ENCODE measurements around the gene DCTN5. TPM values are rescaled to one million over a fixed set of nuclear protein-coding genes. Genes with fewer than 3 reads are reported as not detected.
A peak's percentile ranks its signal among the peaks of the same experiment; 100 is the strongest.

Gene DCTN5
- total RNA-seq, 4 donors from 2014 or later = 22.9 to 34.4 (median 24.8) TPM

- Histone ChIP-seq H3K27ac (peak overlapping the region in 1 of 4 donors; percentile 9), H3K36me3 (peaks cover 0 to 47% of the 10 kb centered on the region in 2 donors), H3K4me1 (peaks cover 0 to 9% of the 10 kb centered on the region in 2 donors), H3K4me3 (no peak overlapping the region), H3K9me3 (no peaks in the 10 kb centered on the region), H3K27me3 (no peaks in the 10 kb centered on the region)
- intact Hi-C loops (cut with DNase I; ENCODE audit: low total_unique reads) = no loop called here
- TF ChIP-seq POLR2A (IDR thresholded peaks at IDR 0.05) = no peak
- DNase-seq (peak in 1 of 2 donors; percentile 41), ATAC-seq (peak in 1 of 2 donors; percentile 57)
- in situ Hi-C loops (cut with MboI; ENCODE audit: low sequenced_read_pairs in 4 of 4) = no loop called here
These were observed 50.4 kb downstream of the DCTN5 start for GRCh38 chr16:23691483-23692189.

GRCh38 chr16:23692190-23692837 lies 51.0 kb downstream of the DCTN5 start:
- H3K4me3 ChIP-seq = no peak overlapping the region

GRCh38 chr16:23694265-23694643 lies 53.0 kb downstream of the DCTN5 start:
- TF ChIP-seq, protein P1, sequence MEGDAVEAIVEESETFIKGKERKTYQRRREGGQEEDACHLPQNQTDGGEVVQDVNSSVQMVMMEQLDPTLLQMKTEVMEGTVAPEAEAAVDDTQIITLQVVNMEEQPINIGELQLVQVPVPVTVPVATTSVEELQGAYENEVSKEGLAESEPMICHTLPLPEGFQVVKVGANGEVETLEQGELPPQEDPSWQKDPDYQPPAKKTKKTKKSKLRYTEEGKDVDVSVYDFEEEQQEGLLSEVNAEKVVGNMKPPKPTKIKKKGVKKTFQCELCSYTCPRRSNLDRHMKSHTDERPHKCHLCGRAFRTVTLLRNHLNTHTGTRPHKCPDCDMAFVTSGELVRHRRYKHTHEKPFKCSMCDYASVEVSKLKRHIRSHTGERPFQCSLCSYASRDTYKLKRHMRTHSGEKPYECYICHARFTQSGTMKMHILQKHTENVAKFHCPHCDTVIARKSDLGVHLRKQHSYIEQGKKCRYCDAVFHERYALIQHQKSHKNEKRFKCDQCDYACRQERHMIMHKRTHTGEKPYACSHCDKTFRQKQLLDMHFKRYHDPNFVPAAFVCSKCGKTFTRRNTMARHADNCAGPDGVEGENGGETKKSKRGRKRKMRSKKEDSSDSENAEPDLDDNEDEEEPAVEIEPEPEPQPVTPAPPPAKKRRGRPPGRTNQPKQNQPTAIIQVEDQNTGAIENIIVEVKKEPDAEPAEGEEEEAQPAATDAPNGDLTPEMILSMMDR (IDR thresholded peaks at IDR 0.05 in 4 of 5, conservative IDR thresholded peaks at IDR 0.05 in 1 of 5) = no peak
- TF ChIP-seq POLR2A (IDR thresholded peaks at IDR 0.05) = no peak
- peaks cover 0 to 9% of the 10 kb centered on the region in 2 donors for H3K4me1 ChIP-seq
- DNase-seq = no peak
- H3K9me3 ChIP-seq = no peaks in the 10 kb centered on the region
- ATAC-seq = no peak
- H3K27me3 ChIP-seq = no peaks in the 10 kb centered on the region
- no peak overlapping the region for H3K4me3 ChIP-seq
- peaks cover 0 to 21% of the 10 kb centered on the region in 2 donors for H3K36me3 ChIP-seq
- intact Hi-C loops (cut with DNase I; ENCODE audit: low total_unique reads) (no loop called here), in situ Hi-C loops (cut with MboI; ENCODE audit: low sequenced_read_pairs in 4 of 4) (no loop called here)
- H3K27ac ChIP-seq = no peak overlapping the region

More at GRCh38 chr16:23692190-23692837, 51.0 kb downstream of the DCTN5 start:
- DNase-seq (peak in 1 of 2 donors; percentile 42), ATAC-seq (peak in 1 of 2 donors; percentile 60)
- H3K4me1 ChIP-seq = peaks cover 0 to 9% of the 10 kb centered on the region in 2 donors
- no peaks in the 10 kb centered on the region for H3K27me3 ChIP-seq
- H3K27ac ChIP-seq = peak overlapping the region in 1 of 4 donors; percentile 9
- TF ChIP-seq POLR2A (IDR thresholded peaks at IDR 0.05) = no peak
- TF ChIP-seq, protein P1 (IDR thresholded peaks at IDR 0.05 in 4 of 5, conservative IDR thresholded peaks at IDR 0.05 in 1 of 5) = no peak
- H3K9me3 ChIP-seq = no peaks in the 10 kb centered on the region
- H3K36me3 ChIP-seq = peaks cover 0 to 40% of the 10 kb centered on the region in 2 donors
- in situ Hi-C loops (cut with MboI; ENCODE audit: low sequenced_read_pairs in 4 of 4) = no loop called here
- intact Hi-C loops (cut with DNase I; ENCODE audit: low total_unique reads) = no loop called here

DNA sequence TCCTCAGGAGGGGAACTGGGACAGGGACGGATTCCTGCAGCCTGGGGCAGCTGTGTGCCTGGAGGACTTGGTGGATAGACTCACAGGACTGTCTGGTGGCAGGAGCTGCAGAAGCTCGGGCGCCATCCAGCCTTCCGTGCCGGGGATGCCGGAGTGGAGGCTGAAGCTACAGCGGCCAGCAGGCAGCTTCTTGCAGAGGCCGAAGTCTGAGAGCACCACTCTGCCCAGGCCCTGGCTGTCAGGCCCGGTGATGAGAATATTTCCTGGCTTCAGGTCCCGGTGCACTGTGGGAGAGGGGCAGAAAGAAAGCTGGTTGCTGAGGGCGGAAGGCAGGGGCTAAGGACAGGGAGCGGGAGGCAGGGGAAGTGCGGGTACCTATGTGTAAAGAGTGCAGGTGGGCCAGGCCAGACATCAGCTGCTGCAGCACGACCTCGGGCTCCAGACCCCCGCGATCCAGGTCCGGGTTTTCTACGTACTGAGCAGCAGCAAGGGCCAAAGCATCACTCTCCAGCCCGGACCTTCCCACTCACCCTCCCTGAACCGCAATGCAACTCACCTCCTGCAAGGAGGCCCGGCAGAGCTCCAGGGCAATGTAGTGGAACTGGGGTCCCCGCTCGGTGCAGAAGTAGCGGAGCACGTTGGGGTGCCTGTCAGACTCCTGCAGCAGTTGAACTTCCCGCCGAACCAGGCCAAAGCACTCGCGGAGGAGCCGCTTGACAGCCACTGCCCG lies 53.5 kb downstream of the DCTN5 start:
- Histone ChIP-seq H3K36me3 (peaks cover 0 to 15% of the 10 kb centered on the region in 2 donors), H3K27me3 (no peaks in the 10 kb centered on the region), H3K9me3 (no peaks in the 10 kb centered on the region), H3K4me3 (no peak overlapping the region), H3K4me1 (peaks cover 0 to 9% of the 10 kb centered on the region in 2 donors), H3K27ac (no peak overlapping the region)
- DNase-seq = no peak
- ATAC-seq = no peak
- intact Hi-C loops (cut with DNase I; ENCODE audit: low total_unique reads) (no loop called here), in situ Hi-C loops (cut with MboI; ENCODE audit: low sequenced_read_pairs in 4 of 4) (no loop called here)
- TF ChIP-seq POLR2A (IDR thresholded peaks at IDR 0.05) = no peak
- TF ChIP-seq, protein P1 (IDR thresholded peaks at IDR 0.05 in 4 of 5, conservative IDR thresholded peaks at IDR 0.05 in 1 of 5) = no peak

- ATAC-seq = no peak
- in situ Hi-C loops (cut with MboI; ENCODE audit: low sequenced_read_pairs in 4 of 4) = no loop called here
These were observed 54.5 kb downstream of the DCTN5 start for GRCh38 chr16:23695756-23696155.

More at GRCh38 chr16:23695756-23696155, 54.5 kb downstream of the DCTN5 start:
- Histone ChIP-seq H3K4me3 (no peak overlapping the region), H3K9me3 (no peaks in the 10 kb centered on the region), H3K27ac (no peak overlapping the region), H3K4me1 (peaks cover 0 to 9% of the 10 kb centered on the region in 2 donors), H3K27me3 (no peaks in the 10 kb centered on the region), H3K36me3 (peaks cover 0 to 6% of the 10 kb centered on the region in 2 donors)
- no peak for TF ChIP-seq POLR2A (IDR thresholded peaks at IDR 0.05)
- TF ChIP-seq, protein P1 (IDR thresholded peaks at IDR 0.05 in 4 of 5, conservative IDR thresholded peaks at IDR 0.05 in 1 of 5) = no peak
- intact Hi-C loops (cut with DNase I; ENCODE audit: low total_unique reads) = no loop called here
- no peak for DNase-seq

Data from gastrocnemius medialis (tissue), 4 donors.